Nephron progenitor cell (in vitro differentiated cells): ENCODE results near the gene DMD.

ENCODE experiments used
- DNase-seq: peaks from one replicate; pipeline ENCODE4 v3.0.0; 2021
- H3K27ac Mint-ChIP-seq: 2 replicates; pipeline ENCODE4 v1.8.0; 2021; ENCODE audit warnings: mild to moderate bottlenecking, moderate library complexity, mixed read lengths
- H3K27me3 Mint-ChIP-seq: 2 replicates; pipeline ENCODE4 v1.8.0; 2021; ENCODE audit warnings: mild to moderate bottlenecking, low read depth, mixed read lengths; ENCODE audit not compliant: poor library complexity
- H3K36me3 Mint-ChIP-seq: 2 replicates; pipeline ENCODE4 v1.8.0; 2021; ENCODE audit warnings: low read depth, mixed read lengths
- H3K4me1 Mint-ChIP-seq: 2 replicates; pipeline ENCODE4 v1.8.0; 2021; ENCODE audit warnings: mixed read lengths
- H3K4me3 Mint-ChIP-seq: 2 replicates; pipeline ENCODE4 v1.8.0; 2021; ENCODE audit warnings: mild to moderate bottlenecking, moderate library complexity, mixed read lengths
- H3K9me3 Mint-ChIP-seq: 2 replicates; pipeline ENCODE4 v1.8.0; 2021; ENCODE audit warnings: mild to moderate bottlenecking, moderate library complexity, mixed read lengths
- TF ChIP-seq, protein P1 (sequence below): fragments of 200-600 bp; sonication (generic); IDR thresholded peaks from 2 replicates; pipeline ENCODE4 v1.5.0; 2021; ENCODE audit warnings: antibody characterized with exemption

The DMD gene

GRCh38 chrX:32010948-32011347 is 1200.4 kb downstream of the DMD start:
- Mint-ChIP-seq H3K9me3 (peaks cover 21% of the 10 kb centered on the region), H3K27me3 (no peaks in the 10 kb centered on the region), H3K4me3 (no peak overlapping the region), H3K27ac (no peak overlapping the region), H3K4me1 (no peaks in the 10 kb centered on the region), H3K36me3 (no peaks in the 10 kb centered on the region)
- TF ChIP-seq, protein P1, sequence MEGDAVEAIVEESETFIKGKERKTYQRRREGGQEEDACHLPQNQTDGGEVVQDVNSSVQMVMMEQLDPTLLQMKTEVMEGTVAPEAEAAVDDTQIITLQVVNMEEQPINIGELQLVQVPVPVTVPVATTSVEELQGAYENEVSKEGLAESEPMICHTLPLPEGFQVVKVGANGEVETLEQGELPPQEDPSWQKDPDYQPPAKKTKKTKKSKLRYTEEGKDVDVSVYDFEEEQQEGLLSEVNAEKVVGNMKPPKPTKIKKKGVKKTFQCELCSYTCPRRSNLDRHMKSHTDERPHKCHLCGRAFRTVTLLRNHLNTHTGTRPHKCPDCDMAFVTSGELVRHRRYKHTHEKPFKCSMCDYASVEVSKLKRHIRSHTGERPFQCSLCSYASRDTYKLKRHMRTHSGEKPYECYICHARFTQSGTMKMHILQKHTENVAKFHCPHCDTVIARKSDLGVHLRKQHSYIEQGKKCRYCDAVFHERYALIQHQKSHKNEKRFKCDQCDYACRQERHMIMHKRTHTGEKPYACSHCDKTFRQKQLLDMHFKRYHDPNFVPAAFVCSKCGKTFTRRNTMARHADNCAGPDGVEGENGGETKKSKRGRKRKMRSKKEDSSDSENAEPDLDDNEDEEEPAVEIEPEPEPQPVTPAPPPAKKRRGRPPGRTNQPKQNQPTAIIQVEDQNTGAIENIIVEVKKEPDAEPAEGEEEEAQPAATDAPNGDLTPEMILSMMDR: no peak
- no peak for DNase-seq

DNA sequence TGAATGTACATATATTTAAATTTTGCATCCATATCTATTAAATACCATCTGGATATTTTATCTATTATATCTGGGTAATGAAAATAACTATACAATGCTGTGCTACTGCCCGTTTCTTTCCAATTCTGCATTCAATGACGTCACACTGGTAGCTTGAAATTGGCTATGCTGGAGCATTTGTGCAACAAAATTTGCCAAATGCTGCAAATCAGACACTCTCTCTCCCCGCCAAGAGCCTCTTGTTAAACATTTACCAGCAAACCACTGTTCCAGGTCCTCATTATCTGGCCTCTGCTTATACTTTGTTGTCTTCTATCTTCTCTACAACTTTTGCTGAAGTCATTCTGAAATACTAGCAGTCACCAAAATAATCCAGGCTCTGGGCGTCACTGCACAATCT is 1201.1 kb downstream of the DMD start:
- Mint-ChIP-seq H3K36me3 (no peaks in the 10 kb centered on the region), H3K9me3 (peaks cover 23% of the 10 kb centered on the region), H3K4me1 (no peaks in the 10 kb centered on the region), H3K4me3 (no peak overlapping the region), H3K27ac (no peak overlapping the region), H3K27me3 (no peaks in the 10 kb centered on the region)
- no peak for DNase-seq
- TF ChIP-seq, protein P1: no peak

- H3K9me3 Mint-ChIP-seq: peaks cover 22% of the 10 kb centered on the region
- H3K27ac Mint-ChIP-seq: no peak overlapping the region
- DNase-seq: no peak
- H3K27me3 Mint-ChIP-seq: no peaks in the 10 kb centered on the region
- TF ChIP-seq, protein P1: no peak
- no peak overlapping the region for H3K4me3 Mint-ChIP-seq
- no peaks in the 10 kb centered on the region for H3K4me1 Mint-ChIP-seq
- H3K36me3 Mint-ChIP-seq: no peaks in the 10 kb centered on the region
These were observed 1217.7 kb downstream of the DMD start for GRCh38 chrX:31993637-31994036.

- H3K36me3 Mint-ChIP-seq: no peaks in the 10 kb centered on the region
- H3K4me3 Mint-ChIP-seq: no peak overlapping the region
- H3K27me3 Mint-ChIP-seq: no peaks in the 10 kb centered on the region
- no peak for DNase-seq
- H3K27ac Mint-ChIP-seq: no peak overlapping the region
- peaks cover 20% of the 10 kb centered on the region for H3K9me3 Mint-ChIP-seq
- no peaks in the 10 kb centered on the region for H3K4me1 Mint-ChIP-seq
- TF ChIP-seq, protein P1: no peak
These were observed 1222.4 kb downstream of the DMD start for GRCh38 chrX:31988975-31989374.

- no peak overlapping the region for H3K4me3 Mint-ChIP-seq
- no peaks in the 10 kb centered on the region for H3K27me3 Mint-ChIP-seq
- H3K36me3 Mint-ChIP-seq: no peaks in the 10 kb centered on the region
- H3K9me3 Mint-ChIP-seq: peaks cover 14% of the 10 kb centered on the region
- H3K4me1 Mint-ChIP-seq: no peaks in the 10 kb centered on the region
- H3K27ac Mint-ChIP-seq: no peak overlapping the region
- DNase-seq: no peak
- TF ChIP-seq, protein P1: no peak
These were observed 1229.7 kb downstream of the DMD start for GRCh38 chrX:31981546-31982062.

GRCh38 chrX:31969714-31970113 is 1241.6 kb downstream of the DMD start:
- Mint-ChIP-seq H3K27ac (no peak overlapping the region), H3K36me3 (no peaks in the 10 kb centered on the region), H3K9me3 (peaks cover 19% of the 10 kb centered on the region), H3K4me3 (no peak overlapping the region), H3K4me1 (no peaks in the 10 kb centered on the region), H3K27me3 (no peaks in the 10 kb centered on the region)
- TF ChIP-seq, protein P1: no peak
- DNase-seq: no peak
